IPS DF 4.7 (cell line): Measurements from ENCODE around the gene PIK3CA.
"Not testable (repeated sequence)": the region's sequence is repeated elsewhere in the genome, so short reads cannot be mapped to it uniquely, and the experiment has no call there.

Source experiments
- DNase-seq: peaks from one replicate; pipeline ENCODE4 v3.0.0-alpha.2; 2013; ENCODE audit warnings: low spot score; ENCODE audit errors: extremely low read depth

The PIK3CA gene

DNA sequence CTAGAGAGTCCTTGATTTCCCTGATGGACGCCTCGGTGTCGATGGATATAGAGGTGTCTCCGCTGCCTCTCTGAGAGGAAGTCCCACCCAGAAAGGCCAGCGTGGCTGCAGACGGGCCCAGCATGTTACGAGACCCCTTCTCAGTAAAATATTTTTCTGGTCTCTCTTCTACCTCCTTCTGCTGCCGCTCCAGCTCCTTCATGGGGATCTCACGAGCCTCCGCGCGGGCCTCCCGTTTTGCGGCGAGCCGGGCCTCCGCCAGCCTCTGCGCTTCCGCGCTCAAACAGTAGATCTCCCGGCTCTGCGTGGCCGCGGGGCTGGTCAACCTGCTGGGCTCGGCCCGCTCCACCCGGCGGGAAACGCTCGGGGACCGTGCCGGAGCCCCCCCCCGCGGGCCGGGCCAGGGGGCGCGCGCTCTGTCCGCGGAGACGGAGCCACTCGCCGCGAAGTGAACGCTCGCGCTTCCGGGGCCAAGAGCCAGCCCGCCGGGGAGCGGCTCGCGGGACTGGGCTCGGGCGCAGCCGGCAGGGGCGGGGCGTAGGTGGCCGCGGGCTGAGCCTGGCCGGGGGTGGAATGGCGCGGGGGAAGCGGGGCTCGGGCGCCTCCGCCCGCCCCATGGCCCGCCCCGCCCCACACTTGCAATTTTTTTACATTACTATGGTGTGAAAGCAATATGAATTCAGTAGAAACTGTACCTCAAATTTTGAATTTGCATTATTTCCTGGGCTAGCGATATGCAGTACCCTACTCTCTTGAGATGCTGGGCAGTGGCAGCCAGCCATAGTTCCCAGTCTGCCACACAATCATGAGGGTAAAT lies 113.0 kb downstream of the PIK3CA start:
- DNase-seq = no peak

- no peak for DNase-seq
Observed at GRCh38 chr3:179263134-179263533, 115.0 kb downstream of the PIK3CA start.

GRCh38 chr3:179264449-179264848 lies 116.3 kb downstream of the PIK3CA start:
- no peak for DNase-seq

DNA sequence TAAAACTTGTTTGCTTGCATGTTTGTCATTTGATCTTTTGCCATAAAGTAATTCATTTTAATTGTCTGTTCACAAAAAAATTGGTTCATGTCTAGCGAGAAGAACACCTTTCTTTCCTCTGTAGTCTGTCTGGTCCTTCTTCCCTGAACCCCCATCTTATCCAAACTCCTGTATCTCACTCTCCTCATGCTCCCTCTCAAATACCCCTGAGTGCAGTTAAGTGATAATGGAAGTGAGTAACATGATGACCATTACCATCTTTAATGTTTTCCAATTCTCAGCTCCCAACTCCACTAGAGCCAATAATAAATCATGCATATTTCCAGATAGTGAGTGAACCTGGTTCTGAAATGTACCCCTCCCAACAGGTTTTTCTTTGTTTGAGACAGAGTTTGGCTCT lies 116.9 kb downstream of the PIK3CA start:
- DNase-seq = no peak

DNA sequence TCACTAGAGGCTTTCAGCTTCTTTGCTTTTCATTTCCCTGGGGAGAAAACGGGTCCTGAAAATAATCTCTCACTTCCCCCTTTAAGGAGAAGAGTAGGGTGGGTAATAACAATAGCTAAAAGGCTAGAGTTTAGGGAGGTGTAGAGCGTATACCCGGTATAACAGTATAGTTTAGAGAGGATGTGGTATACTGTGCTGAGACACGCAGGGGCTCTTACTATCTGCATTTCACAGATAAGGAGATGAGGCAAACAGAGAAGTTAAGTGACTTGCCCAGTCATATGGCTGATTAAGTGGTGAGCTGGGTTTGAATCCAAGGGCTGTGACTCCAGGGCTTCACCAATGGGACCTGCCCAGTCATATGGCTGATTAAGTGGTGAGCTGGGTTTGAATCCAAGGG lies 117.7 kb downstream of the PIK3CA start:
- no peak for DNase-seq

- no peak for DNase-seq
Observed at GRCh38 chr3:179266701-179267211, 118.6 kb downstream of the PIK3CA start.

- no peak for DNase-seq
Observed at GRCh38 chr3:179268400-179269051, 120.4 kb downstream of the PIK3CA start.

GRCh38 chr3:179269152-179269707 lies 121.1 kb downstream of the PIK3CA start:
- no peak for DNase-seq

GRCh38 chr3:179272385-179272784 lies 124.2 kb downstream of the PIK3CA start:
- no peak for DNase-seq

GRCh38 chr3:179274434-179274833 lies 126.3 kb downstream of the PIK3CA start:
- not testable (repeated sequence) for DNase-seq

DNA sequence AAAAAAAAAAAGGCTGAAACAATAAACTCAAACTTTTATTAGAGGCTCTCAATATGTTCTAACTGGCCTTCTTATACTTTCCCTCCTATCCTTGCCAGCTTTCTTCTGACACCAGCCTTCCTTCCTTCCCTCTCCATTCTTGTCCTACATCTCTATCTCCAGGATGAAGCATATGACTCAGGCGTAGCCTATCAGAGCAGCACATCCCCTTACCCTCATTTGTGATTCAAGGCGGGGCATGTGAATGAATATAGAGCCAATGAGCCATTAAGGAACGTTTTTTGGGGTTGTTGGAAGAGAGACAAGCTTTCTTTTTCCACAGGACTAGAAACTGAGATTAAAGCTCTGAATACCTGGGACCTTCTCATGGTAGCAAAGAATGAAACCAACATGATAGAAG lies 127.8 kb downstream of the PIK3CA start:
- DNase-seq = no peak

- DNase-seq = no peak
Observed at GRCh38 chr3:179276743-179277142, 128.6 kb downstream of the PIK3CA start.

- no peak for DNase-seq
Observed at GRCh38 chr3:179278151-179278550, 130.0 kb downstream of the PIK3CA start.

- DNase-seq = no peak
Observed at GRCh38 chr3:179278932-179279693, 131.0 kb downstream of the PIK3CA start.

GRCh38 chr3:179279837-179280236 lies 131.7 kb downstream of the PIK3CA start:
- DNase-seq = no peak

DNA sequence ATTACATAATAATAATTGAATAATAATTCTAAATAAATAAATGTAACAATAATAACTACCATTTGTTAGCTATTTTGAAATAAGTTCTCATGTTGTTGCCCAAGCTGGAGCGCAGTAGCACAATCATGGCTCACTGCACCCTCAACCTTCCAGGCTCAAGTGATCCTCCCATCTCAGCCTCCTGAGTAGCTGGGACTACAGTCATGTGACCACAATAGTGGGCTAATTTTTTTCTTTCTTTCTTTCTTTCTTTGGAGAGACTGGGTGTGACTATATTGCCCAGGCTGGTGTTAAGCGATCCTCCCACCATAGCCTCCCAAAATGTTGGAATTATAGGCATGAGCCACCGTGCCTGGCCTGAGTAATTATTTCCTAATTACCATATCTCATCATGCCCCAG lies 133.7 kb downstream of the PIK3CA start:
- DNase-seq = no peak

- DNase-seq = no peak
Observed at GRCh38 chr3:179286331-179286730, 138.2 kb downstream of the PIK3CA start.

GRCh38 chr3:179288845-179289244 lies 140.7 kb downstream of the PIK3CA start:
- no peak for DNase-seq

GRCh38 chr3:179289295-179289694 lies 141.1 kb downstream of the PIK3CA start:
- DNase-seq = no peak
